Neuronal stem cell (in vitro differentiated cells): ENCODE data around the gene SEBOX.

ENCODE experiments used
- DNase-seq: peaks from one replicate; pipeline ENCODE4 v3.0.0-alpha.2; 2013; ENCODE audit warnings: low spot score
- H2AFZ ChIP-seq: one replicate; pipeline ENCODE4 v1.6.1; 2013; ENCODE audit warnings: mild to moderate bottlenecking, low read length, inconsistent platforms
- H2AK5ac ChIP-seq: 2 replicates; pipeline ENCODE4 v1.6.1; 2013; ENCODE audit warnings: low read depth, mild to moderate bottlenecking, inconsistent platforms, low read length, moderate library complexity, mixed read lengths
- H2BK120ac ChIP-seq: 2 replicates; pipeline ENCODE4 v1.6.1; 2013; ENCODE audit warnings: low read depth, mild to moderate bottlenecking, inconsistent platforms, low read length, moderate library complexity, mixed read lengths
- H2BK12ac ChIP-seq: one replicate; pipeline ENCODE4 v1.6.1; 2013; ENCODE audit warnings: low read length, inconsistent platforms
- H2BK15ac ChIP-seq: 2 replicates; pipeline ENCODE4 v1.6.1; 2013; ENCODE audit warnings: mild to moderate bottlenecking, low read length, inconsistent platforms, mixed read lengths
- H2BK5ac ChIP-seq: one replicate; pipeline ENCODE4 v1.6.1; 2013; ENCODE audit warnings: inconsistent platforms, mild to moderate bottlenecking, low read length, moderate library complexity
- H3K14ac ChIP-seq: one replicate; pipeline ENCODE4 v1.6.1; 2013; ENCODE audit warnings: low read length, inconsistent platforms
- H3K18ac ChIP-seq: 2 replicates; pipeline ENCODE4 v1.6.1; 2013; ENCODE audit warnings: low read length, inconsistent platforms
- H3K23ac ChIP-seq: 2 replicates; pipeline ENCODE4 v1.6.1; 2013; ENCODE audit warnings: low read depth, mild to moderate bottlenecking, mixed read lengths, low read length, inconsistent platforms; ENCODE audit not compliant: poor library complexity
- H3K27ac ChIP-seq: replicated peaks from 3 replicates; pipeline ENCODE4 v1.5.1; 2013; ENCODE audit warnings: low read length, inconsistent platforms
- H3K27me3 ChIP-seq, 3 experiments: 2 replicates each; pipeline ENCODE4 v1.6.1; 2013; ENCODE audit warnings: low read length in 3 of 3, mild to moderate bottlenecking in 2 of 3, inconsistent platforms in 1 of 3, low read depth in 1 of 3, mixed read lengths in 1 of 3, moderate library complexity in 1 of 3; ENCODE audit not compliant: control insufficient read depth in 3 of 3, insufficient read depth in 3 of 3
- H3K36me3 ChIP-seq, 2 donors: replicated peaks in 1 of 2; 2 replicates each; pipeline ENCODE4 v1.6.1; 2013; ENCODE audit warnings: low read length in 2 of 2; ENCODE audit not compliant: control insufficient read depth in 2 of 2, insufficient read depth in 2 of 2
- H3K4ac ChIP-seq: 2 replicates; pipeline ENCODE4 v1.6.1; 2013; ENCODE audit warnings: inconsistent platforms, mild to moderate bottlenecking, low read length, moderate library complexity
- H3K4me1 ChIP-seq, 2 donors: 1 replicate in 1 of 2; 2 replicates in 1 of 2; pipeline ENCODE4 v1.6.1; 2013; ENCODE audit warnings: low read length in 2 of 2, low read depth in 1 of 2; ENCODE audit not compliant: control insufficient read depth in 2 of 2, insufficient read depth in 1 of 2
- H3K4me2 ChIP-seq: one replicate; pipeline ENCODE4 v1.6.1; 2013; ENCODE audit warnings: mild to moderate bottlenecking, low read length, inconsistent platforms; ENCODE audit not compliant: insufficient read depth, poor library complexity, severe bottlenecking
- H3K4me3 ChIP-seq, 2 donors: 2 replicates each; pipeline ENCODE4 v1.5.1; 2013; ENCODE audit warnings: low read length in 2 of 2, mild to moderate bottlenecking in 2 of 2, inconsistent platforms in 1 of 2, moderate library complexity in 1 of 2
- H3K79me1 ChIP-seq: one replicate; pipeline ENCODE4 v1.6.1; 2013; ENCODE audit warnings: low read depth, mild to moderate bottlenecking, inconsistent platforms, low read length, moderate library complexity
- H3K9ac ChIP-seq: one replicate; pipeline ENCODE4 v1.6.1; 2013; ENCODE audit warnings: mild to moderate bottlenecking, low read depth, low read length, inconsistent platforms; ENCODE audit not compliant: poor library complexity
- H3K9me3 ChIP-seq, 2 donors: replicated peaks in 1 of 2; 2 replicates each; pipeline versions ENCODE3 to v1.6.1; 2013; ENCODE audit warnings: low read length in 2 of 2, mild to moderate bottlenecking in 2 of 2, inconsistent platforms in 1 of 2, low read depth in 1 of 2, mixed read lengths in 1 of 2, moderate library complexity in 1 of 2; ENCODE audit not compliant: control insufficient read depth in 2 of 2, insufficient read depth in 1 of 2
- H4K8ac ChIP-seq: one replicate; pipeline ENCODE4 v1.6.1; 2013; ENCODE audit warnings: low read depth, mild to moderate bottlenecking, inconsistent platforms, low read length, moderate library complexity
- H4K91ac ChIP-seq: one replicate; pipeline ENCODE4 v1.6.1; 2013; ENCODE audit warnings: low read length, low read depth, mild to moderate bottlenecking, inconsistent platforms; ENCODE audit not compliant: poor library complexity
- WGBS, 2 donors: extraction: QIAGEN DNeasy Blood & Tissue Kit; methylation state at CpG; one replicate each; pipeline ENCODE4 v1.1.7; 2013; ENCODE audit warnings: missing lambda C conversion rate in 2 of 2, mixed read lengths in 1 of 2; ENCODE audit not compliant: insufficient read length in 2 of 2, insufficient replicate concordance in 1 of 2; ENCODE audit errors: extremely low coverage in 2 of 2; 5-methylcytosine and 5-hydroxymethylcytosine counted together

Gene SEBOX

GRCh38 chr17:28344435-28344901, 20.5 kb downstream of the SEBOX start:
- no peak overlapping the region for H2BK5ac ChIP-seq
- no peak overlapping the region for H3K23ac ChIP-seq
- no peak overlapping the region for H4K91ac ChIP-seq
- H3K4me2 ChIP-seq = no peak overlapping the region
- H2BK15ac ChIP-seq = no peak overlapping the region
- no peak for DNase-seq
- H3K18ac ChIP-seq = no peak overlapping the region
- H3K9me3 ChIP-seq = no peaks in the 10 kb centered on the region
- H3K4me3 ChIP-seq = no peak overlapping the region
- no peak overlapping the region for H3K4ac ChIP-seq
- H3K36me3 ChIP-seq = peaks cover 66 to 98% of the 10 kb centered on the region in 2 donors
- no peak overlapping the region for H2BK120ac ChIP-seq
- no CpG with 5 or more reads among the region's 19 CpGs for WGBS, 2 donors
- H2AK5ac ChIP-seq = no peak overlapping the region
- no peak overlapping the region for H3K14ac ChIP-seq
- no peak overlapping the region for H2AFZ ChIP-seq
- H3K9ac ChIP-seq = no peak overlapping the region
- no peaks in the 10 kb centered on the region for H3K27me3 ChIP-seq
- H4K8ac ChIP-seq = no peak overlapping the region
- no peak overlapping the region for H3K27ac ChIP-seq
- no peak overlapping the region for H2BK12ac ChIP-seq
- peaks cover 0 to 6% of the 10 kb centered on the region in 2 donors for H3K4me1 ChIP-seq
- no peaks in the 10 kb centered on the region for H3K79me1 ChIP-seq

GRCh38 chr17:28344011-28344410, 21.0 kb downstream of the SEBOX start:
- H3K4me1 ChIP-seq = peaks cover 0 to 6% of the 10 kb centered on the region in 2 donors
- no CpG with 5 or more reads among the region's 9 CpGs for WGBS, 2 donors

GRCh38 chr17:28343491-28343932, 21.5 kb downstream of the SEBOX start:
- H3K23ac ChIP-seq = no peak overlapping the region
- H3K9ac ChIP-seq = no peak overlapping the region
- peaks cover 1% of the 10 kb centered on the region for H3K79me1 ChIP-seq
- peaks cover 59 to 95% of the 10 kb centered on the region in 2 donors for H3K36me3 ChIP-seq
- H3K27me3 ChIP-seq = no peaks in the 10 kb centered on the region
- no peak overlapping the region for H4K8ac ChIP-seq
- no peak overlapping the region for H3K4ac ChIP-seq
- H3K18ac ChIP-seq = no peak overlapping the region
- H2BK5ac ChIP-seq = no peak overlapping the region
- H3K27ac ChIP-seq = no peak overlapping the region
- no peak for DNase-seq
- H3K4me2 ChIP-seq = no peak overlapping the region
- peaks cover 0 to 6% of the 10 kb centered on the region in 2 donors for H3K4me1 ChIP-seq
- no peak overlapping the region for H3K14ac ChIP-seq
- WGBS, 2 donors = no CpG with 5 or more reads among the region's 10 CpGs
- H4K91ac ChIP-seq = no peak overlapping the region
- H2BK120ac ChIP-seq = no peak overlapping the region
- H3K9me3 ChIP-seq = no peaks in the 10 kb centered on the region
- H2BK15ac ChIP-seq = no peak overlapping the region
- no peak overlapping the region for H3K4me3 ChIP-seq
- H2BK12ac ChIP-seq = no peak overlapping the region
- no peak overlapping the region for H2AK5ac ChIP-seq
- H2AFZ ChIP-seq = no peak overlapping the region

More at GRCh38 chr17:28344011-28344410, 21.0 kb downstream of the SEBOX start:
- Histone ChIP-seq H4K8ac (no peak overlapping the region), H3K4me2 (no peak overlapping the region), H3K27ac (no peak overlapping the region), H3K14ac (no peak overlapping the region), H2AFZ (no peak overlapping the region), H3K23ac (no peak overlapping the region), H2BK15ac (no peak overlapping the region), H3K4ac (no peak overlapping the region), H3K79me1 (no peaks in the 10 kb centered on the region), H3K4me3 (no peak overlapping the region), H3K9ac (no peak overlapping the region), H3K9me3 (no peaks in the 10 kb centered on the region), H3K36me3 (peaks cover 64 to 98% of the 10 kb centered on the region in 2 donors), H2AK5ac (no peak overlapping the region), H4K91ac (no peak overlapping the region), H2BK12ac (no peak overlapping the region), H2BK120ac (no peak overlapping the region), H3K18ac (no peak overlapping the region), H2BK5ac (no peak overlapping the region), H3K27me3 (no peaks in the 10 kb centered on the region)
- no peak for DNase-seq

GRCh38 chr17:28342313-28342712, 22.7 kb downstream of the SEBOX start:
- Histone ChIP-seq H3K23ac (no peak overlapping the region), H3K27ac (no peak overlapping the region), H3K18ac (no peak overlapping the region), H3K4me1 (peaks cover 0 to 6% of the 10 kb centered on the region in 2 donors), H3K4me2 (no peak overlapping the region), H4K91ac (no peak overlapping the region), H3K79me1 (peaks cover 2% of the 10 kb centered on the region), H2BK12ac (no peak overlapping the region), H3K4ac (no peak overlapping the region), H3K14ac (no peak overlapping the region), H3K4me3 (no peak overlapping the region), H2BK15ac (no peak overlapping the region), H4K8ac (no peak overlapping the region), H3K27me3 (no peaks in the 10 kb centered on the region), H2BK5ac (no peak overlapping the region), H2BK120ac (no peak overlapping the region), H2AFZ (no peak overlapping the region), H3K9ac (no peak overlapping the region), H3K9me3 (no peaks in the 10 kb centered on the region), H2AK5ac (no peak overlapping the region), H3K36me3 (peaks cover 51 to 87% of the 10 kb centered on the region in 2 donors)
- WGBS, 2 donors = no CpG with 5 or more reads among the region's 14 CpGs
- DNase-seq = no peak
